SK-N-MC (cell line): ENCODE results near the gene XKR7.

Experiments used
- EZH2 ChIP-seq: fragments of 200-600 bp; sonication (generic); IDR thresholded peaks from one replicate; pipeline ENCODE4 v1.6.1; 2017; ENCODE audit warnings: antibody characterized with exemption
- POLR2AphosphoS5 ChIP-seq: IDR thresholded peaks from 2 replicates; pipeline ENCODE4 v1.6.1; 2012; ENCODE audit warnings: mild to moderate bottlenecking, low read depth, low read length, borderline replicate concordance

GRCh38 chr20:31989030-31989645 lies 21.2 kb downstream of the XKR7 start:
- TF ChIP-seq EZH2 (no peak), POLR2AphosphoS5 (no peak)
